Smooth muscle cell (in vitro differentiated cells): Measurements from ENCODE around the gene KRCC1. TPM values are rescaled to one million over a fixed set of nuclear protein-coding genes. Genes with fewer than 3 reads are reported as not detected.

Experiments used
- DNase-seq: peaks from one replicate; lab custom pipeline; 2025; ENCODE audit not compliant: unreplicated experiment; lab: John Stamatoyannopoulos, UW
- H2AFZ ChIP-seq: fragments of 200-600 bp; sonication (generic); 2 replicates; pipeline ENCODE4 v1.6.0; 2016; ENCODE audit warnings: antibody characterized with exemption, low read depth, mild to moderate bottlenecking
- H3F3A ChIP-seq: fragments of 200-600 bp; sonication (generic); 2 replicates; pipeline ENCODE4 v1.6.0; 2017; ENCODE audit warnings: antibody characterized with exemption, low read depth
- H3K27ac ChIP-seq: fragments of 200-600 bp; sonication (generic); 2 replicates; pipeline ENCODE4 v1.5.1; 2016; ENCODE audit warnings: low read depth, mild to moderate bottlenecking
- H3K27me3 ChIP-seq: fragments of 200-600 bp; sonication (generic); 2 replicates; pipeline ENCODE4 v1.6.1; 2016; ENCODE audit warnings: low read depth, mild to moderate bottlenecking
- H3K36me3 ChIP-seq: fragments of 200-600 bp; sonication (generic); 2 replicates; pipeline ENCODE4 v1.5.1; 2016; ENCODE audit warnings: low read depth
- H3K4me1 ChIP-seq: fragments of 200-600 bp; sonication (generic); 2 replicates; pipeline ENCODE4 v1.5.1; 2016; ENCODE audit warnings: low read depth
- H3K4me2 ChIP-seq: fragments of 200-600 bp; sonication (generic); 2 replicates; pipeline ENCODE4 v1.6.0; 2016; ENCODE audit warnings: mild to moderate bottlenecking
- H3K4me3 ChIP-seq: fragments of 200-600 bp; sonication (generic); 2 replicates; pipeline ENCODE4 v1.5.1; 2016; ENCODE audit warnings: mild to moderate bottlenecking
- H3K79me2 ChIP-seq: fragments of 200-600 bp; sonication (generic); 2 replicates; pipeline ENCODE4 v1.6.0; 2016; ENCODE audit warnings: low read depth, mild to moderate bottlenecking
- H3K9ac ChIP-seq: fragments of 200-600 bp; sonication (generic); 2 replicates; pipeline ENCODE4 v1.6.0; 2016; ENCODE audit warnings: low read depth
- H3K9me3 ChIP-seq: fragments of 200-600 bp; sonication (generic); replicated peaks from 2 replicates; pipeline ENCODE4 v1.5.1; 2016; ENCODE audit warnings: low read depth
- H4K20me1 ChIP-seq: fragments of 200-600 bp; sonication (generic); 2 replicates; pipeline ENCODE4 v1.6.0; 2016; ENCODE audit warnings: low read depth
- WGBS: methylation state at CpG from one replicate; pipeline ENCODE4 v1.1.7; 2016; ENCODE audit warnings: low lambda C conversion rate; 5-methylcytosine and 5-hydroxymethylcytosine counted together
- polyA plus RNA-seq: library from polyadenylated mRNA; unstranded; fragments of >200 nt; fragmentation: Nextera tagmentation; extraction: Ambion mirVana; gene quantifications from 2 replicates; pipeline ENCODE4 v1.2.1, GENCODE V29; 2016
- total RNA-seq: library from RNA; depleted of rRNA; stranded (reverse); fragments of >200 nt; gene quantifications from 2 replicates; pipeline ENCODE4 v1.2.3, GENCODE V29; 2014
- TF ChIP-seq, protein P1 (sequence below): fragments of 200-600 bp; sonication (generic); IDR thresholded peaks from 2 replicates; pipeline ENCODE4 v1.5.1; 2017; ENCODE audit warnings: borderline replicate concordance, mild to moderate bottlenecking, antibody characterized with exemption; ENCODE audit not compliant: insufficient read depth, poor library complexity, severe bottlenecking

KRCC1 gene
- total and polyA plus RNA-seq, 2 experiments from 2014 or later = 19.7 to 45.9 TPM

DNA sequence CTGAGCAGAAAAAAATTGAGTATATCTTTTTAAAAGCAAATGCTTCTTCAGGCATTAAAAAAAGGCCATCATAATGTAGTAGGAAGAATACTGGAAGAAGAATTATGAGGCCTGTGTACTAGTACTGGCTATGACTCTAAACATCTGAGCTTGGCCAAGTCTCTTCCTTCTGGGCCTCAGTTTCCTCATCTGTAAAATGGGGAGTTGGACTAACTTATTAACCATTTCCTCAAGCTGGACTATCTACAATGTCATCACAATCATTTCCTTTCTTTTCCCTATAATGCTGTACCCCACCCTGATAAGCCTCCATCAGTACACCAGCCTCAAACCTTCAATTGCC is 42.9 kb upstream of the KRCC1 start:
- Histone ChIP-seq H3K4me3 (no peak overlapping the region), H3K27ac (no peak overlapping the region), H3K9ac (no peak overlapping the region), H3K79me2 (no peaks in the 10 kb centered on the region), H3K4me1 (peaks cover 9% of the 10 kb centered on the region), H3K27me3 (peaks cover 2% of the 10 kb centered on the region), H2AFZ (no peak overlapping the region), H3K36me3 (no peaks in the 10 kb centered on the region), H3F3A (no peaks in the 10 kb centered on the region), H4K20me1 (no peaks in the 10 kb centered on the region), H3K4me2 (no peak overlapping the region), H3K9me3 (no peaks in the 10 kb centered on the region)
- TF ChIP-seq, protein P1, sequence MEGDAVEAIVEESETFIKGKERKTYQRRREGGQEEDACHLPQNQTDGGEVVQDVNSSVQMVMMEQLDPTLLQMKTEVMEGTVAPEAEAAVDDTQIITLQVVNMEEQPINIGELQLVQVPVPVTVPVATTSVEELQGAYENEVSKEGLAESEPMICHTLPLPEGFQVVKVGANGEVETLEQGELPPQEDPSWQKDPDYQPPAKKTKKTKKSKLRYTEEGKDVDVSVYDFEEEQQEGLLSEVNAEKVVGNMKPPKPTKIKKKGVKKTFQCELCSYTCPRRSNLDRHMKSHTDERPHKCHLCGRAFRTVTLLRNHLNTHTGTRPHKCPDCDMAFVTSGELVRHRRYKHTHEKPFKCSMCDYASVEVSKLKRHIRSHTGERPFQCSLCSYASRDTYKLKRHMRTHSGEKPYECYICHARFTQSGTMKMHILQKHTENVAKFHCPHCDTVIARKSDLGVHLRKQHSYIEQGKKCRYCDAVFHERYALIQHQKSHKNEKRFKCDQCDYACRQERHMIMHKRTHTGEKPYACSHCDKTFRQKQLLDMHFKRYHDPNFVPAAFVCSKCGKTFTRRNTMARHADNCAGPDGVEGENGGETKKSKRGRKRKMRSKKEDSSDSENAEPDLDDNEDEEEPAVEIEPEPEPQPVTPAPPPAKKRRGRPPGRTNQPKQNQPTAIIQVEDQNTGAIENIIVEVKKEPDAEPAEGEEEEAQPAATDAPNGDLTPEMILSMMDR = no peak
- DNase-seq = no peak

- H2AFZ ChIP-seq = no peak overlapping the region
- TF ChIP-seq, protein P1 = no peak
Observed at GRCh38 chr2:88097891-88098557, 42.4 kb upstream of the KRCC1 start.

DNA sequence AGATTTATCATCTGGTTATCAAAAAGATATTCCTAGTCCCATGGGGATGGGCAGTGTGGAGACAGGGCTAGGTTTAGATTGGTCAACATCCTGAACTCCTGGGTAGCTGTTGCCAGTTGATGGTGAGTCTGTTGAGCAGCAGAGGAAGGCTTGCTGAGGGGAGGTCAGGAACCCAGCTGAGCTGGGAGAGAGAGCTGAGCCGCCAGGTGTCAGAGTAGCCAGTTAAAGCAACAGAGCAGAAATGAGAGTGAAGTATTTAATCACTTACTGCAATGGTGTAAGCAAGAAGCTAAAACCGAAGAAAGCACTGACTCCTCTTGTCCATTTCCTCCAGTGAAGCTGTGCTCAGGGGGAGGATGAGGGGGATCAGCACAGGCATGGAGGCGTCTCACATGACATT is 41.6 kb upstream of the KRCC1 start:
- DNase-seq = no peak

More at GRCh38 chr2:88097891-88098557, 42.4 kb upstream of the KRCC1 start:
- H3K4me1 ChIP-seq = peaks cover 9% of the 10 kb centered on the region
- H3K4me2 ChIP-seq = no peak overlapping the region
- no peaks in the 10 kb centered on the region for H3K79me2 ChIP-seq
- H3F3A ChIP-seq = no peaks in the 10 kb centered on the region
- WGBS = 89% methylated on average over 4 of the region's 4 CpGs
- no peaks in the 10 kb centered on the region for H3K9me3 ChIP-seq
- H3K4me3 ChIP-seq = no peak overlapping the region
- H3K27me3 ChIP-seq = peaks cover 2% of the 10 kb centered on the region
- DNase-seq = no peak
- H3K36me3 ChIP-seq = no peaks in the 10 kb centered on the region
- no peak overlapping the region for H3K9ac ChIP-seq
- no peaks in the 10 kb centered on the region for H4K20me1 ChIP-seq
- H3K27ac ChIP-seq = no peak overlapping the region

DNA sequence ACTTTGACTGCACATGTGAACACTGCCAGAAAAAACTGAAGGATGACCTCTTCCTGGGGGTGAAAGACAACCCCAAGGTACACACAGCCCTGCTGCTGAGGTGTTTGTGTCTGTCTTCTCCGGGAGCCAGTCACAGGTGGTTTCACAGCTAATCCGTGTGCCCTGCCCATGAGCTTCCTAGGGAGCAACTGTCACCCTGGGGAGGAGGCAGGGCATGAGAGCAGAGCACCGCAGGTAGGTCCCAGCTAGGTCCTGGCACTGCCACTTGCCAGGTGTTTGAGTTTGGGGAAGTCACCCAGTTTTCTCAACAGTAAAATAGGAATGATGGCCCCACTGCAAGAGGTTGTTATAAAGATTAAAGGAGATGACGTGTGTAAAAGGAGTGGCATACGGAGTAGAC is 41.1 kb upstream of the KRCC1 start:
- Histone ChIP-seq H3F3A (no peaks in the 10 kb centered on the region), H3K9me3 (no peaks in the 10 kb centered on the region), H3K9ac (no peak overlapping the region), H3K27me3 (peaks cover 2% of the 10 kb centered on the region), H4K20me1 (no peaks in the 10 kb centered on the region), H3K4me2 (no peak overlapping the region), H3K36me3 (no peaks in the 10 kb centered on the region), H2AFZ (no peak overlapping the region), H3K4me3 (no peak overlapping the region), H3K27ac (no peak overlapping the region), H3K4me1 (peaks cover 9% of the 10 kb centered on the region), H3K79me2 (no peaks in the 10 kb centered on the region)
- DNase-seq = no peak
- 81% methylated on average over 5 of the region's 5 CpGs for WGBS
- TF ChIP-seq, protein P1 = no peak

More for the DNA sequence above, 41.6 kb upstream of the KRCC1 start:
- WGBS = 75% methylated on average over 3 of the region's 3 CpGs
- TF ChIP-seq, protein P1 = no peak
- H3K27ac ChIP-seq = no peak overlapping the region
- H3K9me3 ChIP-seq = no peaks in the 10 kb centered on the region
- no peaks in the 10 kb centered on the region for H3K36me3 ChIP-seq
- no peak overlapping the region for H3K4me2 ChIP-seq
- H3F3A ChIP-seq = no peaks in the 10 kb centered on the region
- H3K4me3 ChIP-seq = no peak overlapping the region
- no peaks in the 10 kb centered on the region for H4K20me1 ChIP-seq
- peaks cover 9% of the 10 kb centered on the region for H3K4me1 ChIP-seq
- no peak overlapping the region for H3K9ac ChIP-seq
- no peak overlapping the region for H2AFZ ChIP-seq
- no peaks in the 10 kb centered on the region for H3K79me2 ChIP-seq
- H3K27me3 ChIP-seq = peaks cover 2% of the 10 kb centered on the region
